ENCODE data around the gene ING3.

DNA sequence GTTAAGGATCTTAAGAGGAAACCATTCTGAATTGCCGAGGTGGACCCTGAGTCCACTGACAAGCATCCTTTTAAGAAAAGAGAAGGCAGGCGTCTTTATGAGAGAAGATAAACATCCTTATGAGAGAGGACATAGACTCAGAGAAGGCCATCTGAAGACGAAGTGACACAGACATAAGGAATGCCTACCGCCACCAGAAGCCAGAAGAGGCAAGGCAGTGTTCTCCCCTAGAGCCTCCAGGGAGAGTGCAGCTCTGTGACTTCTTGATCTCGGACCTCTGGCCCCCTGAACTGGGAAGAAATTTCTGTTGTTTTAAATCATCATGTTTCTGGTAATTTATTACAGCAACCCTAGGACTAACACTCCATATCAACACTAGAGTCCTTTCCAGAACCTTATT lies 25.2 kb upstream of the ING3 start:
- TF ChIP-seq, protein P1, sequence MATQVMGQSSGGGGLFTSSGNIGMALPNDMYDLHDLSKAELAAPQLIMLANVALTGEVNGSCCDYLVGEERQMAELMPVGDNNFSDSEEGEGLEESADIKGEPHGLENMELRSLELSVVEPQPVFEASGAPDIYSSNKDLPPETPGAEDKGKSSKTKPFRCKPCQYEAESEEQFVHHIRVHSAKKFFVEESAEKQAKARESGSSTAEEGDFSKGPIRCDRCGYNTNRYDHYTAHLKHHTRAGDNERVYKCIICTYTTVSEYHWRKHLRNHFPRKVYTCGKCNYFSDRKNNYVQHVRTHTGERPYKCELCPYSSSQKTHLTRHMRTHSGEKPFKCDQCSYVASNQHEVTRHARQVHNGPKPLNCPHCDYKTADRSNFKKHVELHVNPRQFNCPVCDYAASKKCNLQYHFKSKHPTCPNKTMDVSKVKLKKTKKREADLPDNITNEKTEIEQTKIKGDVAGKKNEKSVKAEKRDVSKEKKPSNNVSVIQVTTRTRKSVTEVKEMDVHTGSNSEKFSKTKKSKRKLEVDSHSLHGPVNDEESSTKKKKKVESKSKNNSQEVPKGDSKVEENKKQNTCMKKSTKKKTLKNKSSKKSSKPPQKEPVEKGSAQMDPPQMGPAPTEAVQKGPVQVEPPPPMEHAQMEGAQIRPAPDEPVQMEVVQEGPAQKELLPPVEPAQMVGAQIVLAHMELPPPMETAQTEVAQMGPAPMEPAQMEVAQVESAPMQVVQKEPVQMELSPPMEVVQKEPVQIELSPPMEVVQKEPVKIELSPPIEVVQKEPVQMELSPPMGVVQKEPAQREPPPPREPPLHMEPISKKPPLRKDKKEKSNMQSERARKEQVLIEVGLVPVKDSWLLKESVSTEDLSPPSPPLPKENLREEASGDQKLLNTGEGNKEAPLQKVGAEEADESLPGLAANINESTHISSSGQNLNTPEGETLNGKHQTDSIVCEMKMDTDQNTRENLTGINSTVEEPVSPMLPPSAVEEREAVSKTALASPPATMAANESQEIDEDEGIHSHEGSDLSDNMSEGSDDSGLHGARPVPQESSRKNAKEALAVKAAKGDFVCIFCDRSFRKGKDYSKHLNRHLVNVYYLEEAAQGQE (IDR thresholded peaks at IDR 0.05; ENCODE audit: insufficient replicate concordance, low read depth): no peak
- TF ChIP-seq, protein P2, sequence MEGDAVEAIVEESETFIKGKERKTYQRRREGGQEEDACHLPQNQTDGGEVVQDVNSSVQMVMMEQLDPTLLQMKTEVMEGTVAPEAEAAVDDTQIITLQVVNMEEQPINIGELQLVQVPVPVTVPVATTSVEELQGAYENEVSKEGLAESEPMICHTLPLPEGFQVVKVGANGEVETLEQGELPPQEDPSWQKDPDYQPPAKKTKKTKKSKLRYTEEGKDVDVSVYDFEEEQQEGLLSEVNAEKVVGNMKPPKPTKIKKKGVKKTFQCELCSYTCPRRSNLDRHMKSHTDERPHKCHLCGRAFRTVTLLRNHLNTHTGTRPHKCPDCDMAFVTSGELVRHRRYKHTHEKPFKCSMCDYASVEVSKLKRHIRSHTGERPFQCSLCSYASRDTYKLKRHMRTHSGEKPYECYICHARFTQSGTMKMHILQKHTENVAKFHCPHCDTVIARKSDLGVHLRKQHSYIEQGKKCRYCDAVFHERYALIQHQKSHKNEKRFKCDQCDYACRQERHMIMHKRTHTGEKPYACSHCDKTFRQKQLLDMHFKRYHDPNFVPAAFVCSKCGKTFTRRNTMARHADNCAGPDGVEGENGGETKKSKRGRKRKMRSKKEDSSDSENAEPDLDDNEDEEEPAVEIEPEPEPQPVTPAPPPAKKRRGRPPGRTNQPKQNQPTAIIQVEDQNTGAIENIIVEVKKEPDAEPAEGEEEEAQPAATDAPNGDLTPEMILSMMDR (IDR thresholded peaks at IDR 0.05; ENCODE audit: insufficient read depth, low read length): no peak
- no peak for TF ChIP-seq SPI1 (IDR thresholded peaks at IDR 0.05; ENCODE audit: borderline replicate concordance, low read depth)
- TF ChIP-seq POLR2AphosphoS5 (IDR thresholded peaks at IDR 0.05; ENCODE audit: low read depth): no peak
- no peak for TF ChIP-seq GABPA (IDR thresholded peaks at IDR 0.05; ENCODE audit: low read depth)
